ENCODE data around the gene NUDT12. TPM values are rescaled to one million over a fixed set of nuclear protein-coding genes. Genes with fewer than 3 reads are reported as not detected.

Gene NUDT12
- total RNA-seq, 2 experiments from 2014 or later, result 2.7 to 3.0 TPM

DNA sequence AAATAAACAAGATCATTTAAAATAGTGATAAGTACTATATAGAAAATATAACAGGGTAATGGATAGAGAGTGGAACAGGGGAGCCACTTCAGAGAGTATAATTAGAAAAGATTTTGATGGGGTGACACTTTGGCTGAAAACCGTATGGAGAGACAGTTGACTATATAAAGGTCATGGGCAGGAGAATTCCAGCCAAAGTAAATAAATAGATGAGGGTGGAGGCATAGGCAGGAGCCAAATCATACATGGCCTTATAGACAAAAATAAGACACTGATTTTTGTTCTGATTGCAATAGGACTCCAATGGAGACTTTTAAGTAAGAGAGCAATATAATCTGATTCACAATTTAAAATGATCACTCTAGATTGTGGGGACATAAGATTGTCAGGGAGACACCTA is 37.5 kb upstream of the NUDT12 start:
- ChIA-PET POLR2A (no interaction called here), CTCF (no interaction called here)
- no peak overlapping the region for H3K27ac Mint-ChIP-seq
- no peaks in the 10 kb centered on the region for H3K9me3 Mint-ChIP-seq
- ATAC-seq (no peak), DNase-seq (no peak)
- H3K4me3 Mint-ChIP-seq, result no peak overlapping the region
- no peaks in the 10 kb centered on the region for H3K36me3 Mint-ChIP-seq (ENCODE audit: low read depth)
- H3K4me1 Mint-ChIP-seq (ENCODE audit: low read depth), result no peaks in the 10 kb centered on the region
- TF ChIP-seq, protein P1, sequence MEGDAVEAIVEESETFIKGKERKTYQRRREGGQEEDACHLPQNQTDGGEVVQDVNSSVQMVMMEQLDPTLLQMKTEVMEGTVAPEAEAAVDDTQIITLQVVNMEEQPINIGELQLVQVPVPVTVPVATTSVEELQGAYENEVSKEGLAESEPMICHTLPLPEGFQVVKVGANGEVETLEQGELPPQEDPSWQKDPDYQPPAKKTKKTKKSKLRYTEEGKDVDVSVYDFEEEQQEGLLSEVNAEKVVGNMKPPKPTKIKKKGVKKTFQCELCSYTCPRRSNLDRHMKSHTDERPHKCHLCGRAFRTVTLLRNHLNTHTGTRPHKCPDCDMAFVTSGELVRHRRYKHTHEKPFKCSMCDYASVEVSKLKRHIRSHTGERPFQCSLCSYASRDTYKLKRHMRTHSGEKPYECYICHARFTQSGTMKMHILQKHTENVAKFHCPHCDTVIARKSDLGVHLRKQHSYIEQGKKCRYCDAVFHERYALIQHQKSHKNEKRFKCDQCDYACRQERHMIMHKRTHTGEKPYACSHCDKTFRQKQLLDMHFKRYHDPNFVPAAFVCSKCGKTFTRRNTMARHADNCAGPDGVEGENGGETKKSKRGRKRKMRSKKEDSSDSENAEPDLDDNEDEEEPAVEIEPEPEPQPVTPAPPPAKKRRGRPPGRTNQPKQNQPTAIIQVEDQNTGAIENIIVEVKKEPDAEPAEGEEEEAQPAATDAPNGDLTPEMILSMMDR (IDR thresholded peaks at IDR 0.05), result no peak
- H3K27me3 Mint-ChIP-seq, result no peaks in the 10 kb centered on the region
- intact Hi-C loops (cut with micrococcal nuclease), result no loop called here

DNA sequence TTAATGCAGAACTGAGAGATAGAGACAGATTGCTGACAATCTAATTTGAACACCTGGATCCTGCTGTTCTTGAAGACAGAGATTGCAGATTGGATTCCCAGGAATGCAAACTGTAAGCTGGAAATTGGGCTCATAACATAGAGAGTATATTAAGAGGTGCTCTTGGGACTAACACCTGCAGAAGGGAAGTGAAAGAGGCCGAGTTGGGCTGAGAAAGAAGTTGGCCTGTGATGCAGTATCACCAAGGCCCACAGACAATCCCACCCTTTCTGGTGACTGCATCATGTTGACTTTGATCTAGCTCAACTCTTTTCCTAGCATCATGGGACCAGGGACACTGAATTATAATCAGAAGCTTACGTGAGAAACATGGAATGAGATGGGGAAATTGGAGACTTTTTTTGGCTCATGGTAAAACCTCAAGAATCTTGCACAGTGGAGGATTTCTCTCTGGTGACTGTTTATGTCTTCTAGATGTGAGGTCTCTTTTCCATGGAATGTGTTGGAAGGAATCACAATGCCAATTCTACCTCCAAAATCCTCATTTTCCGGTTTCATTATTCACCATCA is 36.5 kb upstream of the NUDT12 start:
- ChIA-PET CTCF (no interaction called here), POLR2A (no interaction called here)
- ATAC-seq (no peak), DNase-seq (no peak)
- intact Hi-C loops (cut with micrococcal nuclease), result no loop called here
- H3K27me3 Mint-ChIP-seq, result peaks cover 2% of the 10 kb centered on the region
- H3K9me3 Mint-ChIP-seq, result no peaks in the 10 kb centered on the region
- TF ChIP-seq, protein P1 (IDR thresholded peaks at IDR 0.05), result no peak
- no peak overlapping the region for H3K27ac Mint-ChIP-seq
- H3K36me3 Mint-ChIP-seq (ENCODE audit: low read depth), result no peaks in the 10 kb centered on the region
- no peaks in the 10 kb centered on the region for H3K4me1 Mint-ChIP-seq (ENCODE audit: low read depth)
- no peak overlapping the region for H3K4me3 Mint-ChIP-seq

DNA sequence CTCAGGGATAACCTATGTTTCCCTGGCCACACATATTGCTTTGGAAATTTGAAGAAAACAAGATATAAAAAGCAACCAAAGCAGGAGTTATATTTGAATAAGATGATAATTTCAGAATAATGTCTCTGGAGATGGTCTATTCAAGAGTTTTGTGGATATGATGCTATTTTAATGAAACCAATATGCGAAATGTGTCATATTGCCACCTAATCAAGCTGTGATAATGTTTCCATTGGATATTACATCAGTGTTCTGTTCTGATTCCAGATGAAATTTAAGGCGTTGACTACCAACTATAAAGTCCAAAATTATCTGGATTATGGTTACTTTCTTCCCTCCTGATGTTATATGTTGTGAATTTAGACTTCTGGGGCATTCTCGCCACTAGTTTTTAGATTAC is 27.6 kb upstream of the NUDT12 start:
- peaks cover 2% of the 10 kb centered on the region for H3K27me3 Mint-ChIP-seq
- no peak overlapping the region for H3K27ac Mint-ChIP-seq
- DNase-seq, result no peak
- CTCF ChIA-PET, result no interaction called here
- TF ChIP-seq, protein P1 (IDR thresholded peaks at IDR 0.05), result no peak
- POLR2A ChIA-PET, result no interaction called here
- intact Hi-C loops (cut with micrococcal nuclease), result no loop called here
- no peaks in the 10 kb centered on the region for H3K9me3 Mint-ChIP-seq
- ATAC-seq, result no peak
- H3K4me1 Mint-ChIP-seq (ENCODE audit: low read depth), result no peaks in the 10 kb centered on the region
- H3K4me3 Mint-ChIP-seq, result no peak overlapping the region
- no peaks in the 10 kb centered on the region for H3K36me3 Mint-ChIP-seq (ENCODE audit: low read depth)

DNA sequence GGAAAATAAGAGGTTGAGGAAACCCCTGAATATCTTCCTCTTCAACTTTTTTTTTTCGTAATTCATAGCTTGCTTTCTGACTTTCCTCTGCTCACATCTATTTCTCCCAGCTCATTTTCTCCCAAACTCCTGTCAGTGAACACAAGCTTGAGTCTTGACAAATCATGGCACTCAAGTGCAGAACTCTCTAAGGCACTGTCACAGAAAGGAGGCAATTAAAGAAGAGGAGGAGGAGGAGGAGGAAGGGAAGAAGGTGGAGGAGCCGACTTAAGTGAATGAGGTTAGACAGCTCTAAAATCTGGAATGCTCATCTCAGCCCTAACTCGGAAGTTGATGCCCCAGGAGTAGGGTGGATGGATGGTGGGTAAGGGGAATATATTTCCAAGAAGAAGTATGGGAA is 27.2 kb upstream of the NUDT12 start:
- no peak for DNase-seq
- Mint-ChIP-seq H3K27ac (no peak overlapping the region), H3K36me3 (ENCODE audit: low read depth) (no peaks in the 10 kb centered on the region), H3K4me1 (ENCODE audit: low read depth) (no peaks in the 10 kb centered on the region), H3K4me3 (no peak overlapping the region), H3K27me3 (peaks cover 4% of the 10 kb centered on the region), H3K9me3 (no peaks in the 10 kb centered on the region)
- POLR2A ChIA-PET, result interaction anchor here (0.6 kb wide), 1 partner anchor 101 kb away, joined by 7 read pairs; no protein-coding TSS in a partner anchor
- intact Hi-C loops (cut with micrococcal nuclease), result no loop called here
- ATAC-seq, result no peak
- TF ChIP-seq, protein P1 (IDR thresholded peaks at IDR 0.05), result no peak
- CTCF ChIA-PET, result no interaction called here

DNA sequence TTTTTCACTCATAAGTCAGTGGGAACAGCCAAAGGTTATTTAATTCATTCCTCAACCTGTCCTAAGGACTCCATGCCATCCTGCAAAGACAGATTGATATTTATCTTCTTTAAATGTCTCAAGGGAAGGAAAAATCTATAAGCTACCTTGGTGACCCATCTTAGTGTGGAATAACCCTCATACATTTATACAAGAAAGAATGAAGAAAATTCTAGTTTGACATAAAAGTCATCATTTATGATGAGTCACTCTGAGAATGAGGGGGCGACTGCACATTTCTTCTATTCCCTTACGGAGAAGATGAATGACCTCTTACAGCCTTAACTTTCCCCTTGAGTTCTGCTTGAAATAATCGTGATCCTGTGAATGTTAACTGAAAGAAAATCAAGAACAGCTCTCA is 26.8 kb upstream of the NUDT12 start:
- H3K27ac Mint-ChIP-seq, result no peak overlapping the region

More for the DNA sequence above, 26.8 kb upstream of the NUDT12 start:
- Mint-ChIP-seq H3K9me3 (no peaks in the 10 kb centered on the region), H3K27me3 (peaks cover 2% of the 10 kb centered on the region), H3K4me3 (no peak overlapping the region), H3K4me1 (ENCODE audit: low read depth) (no peaks in the 10 kb centered on the region), H3K36me3 (ENCODE audit: low read depth) (no peaks in the 10 kb centered on the region)
- ChIA-PET POLR2A (interaction anchor here (0.6 kb wide), 1 partner anchor 102 kb away, joined by 7 read pairs; no protein-coding TSS in a partner anchor), CTCF (no interaction called here)
- ATAC-seq (no peak), DNase-seq (no peak)
- intact Hi-C loops (cut with micrococcal nuclease), result no loop called here
- TF ChIP-seq, protein P1 (IDR thresholded peaks at IDR 0.05), result no peak
